Mesothelial cell of epicardium (in vitro differentiated cells): ENCODE results near the gene MTERF2. TPM values are rescaled to one million over a fixed set of nuclear protein-coding genes. Genes with fewer than 3 reads are reported as not detected.

Experiments
- DNase-seq, 2 experiments: peaks; one replicate each; pipeline ENCODE4 v3.0.0; 2021; ENCODE audit warnings: low spot score in 2 of 2; ENCODE audit not compliant: unreplicated experiment in 2 of 2
- H3K27ac Mint-ChIP-seq: 2 replicates; pipeline ENCODE4 v1.8.0; 2021; ENCODE audit warnings: mixed read lengths
- H3K27me3 Mint-ChIP-seq: 2 replicates; pipeline ENCODE4 v1.8.0; 2021; ENCODE audit warnings: low read depth, mixed read lengths
- H3K36me3 Mint-ChIP-seq: 2 replicates; pipeline ENCODE4 v1.8.0; 2021; ENCODE audit warnings: mixed read lengths
- H3K4me1 Mint-ChIP-seq: 2 replicates; pipeline ENCODE4 v1.8.0; 2021; ENCODE audit warnings: mixed read lengths
- H3K4me3 Mint-ChIP-seq: 2 replicates; pipeline ENCODE4 v1.8.0; 2021; ENCODE audit warnings: mild to moderate bottlenecking, moderate library complexity, mixed read lengths
- H3K9me3 Mint-ChIP-seq: 2 replicates; pipeline ENCODE4 v1.8.0; 2021; ENCODE audit warnings: mixed read lengths
- total RNA-seq: library from RNA; stranded (reverse); gene quantifications from 3 replicates; pipeline ENCODE4 v1.2.1, GENCODE V29; 2021
- TF ChIP-seq, protein P1 (sequence below): fragments of 200-600 bp; sonication (generic); IDR thresholded peaks from one replicate; pipeline ENCODE4 v1.5.0; 2021; ENCODE audit warnings: antibody characterized with exemption; ENCODE audit not compliant: unreplicated experiment

The MTERF2 gene
- total RNA-seq, 1 donor from 2014 or later = 24.5 TPM

DNA sequence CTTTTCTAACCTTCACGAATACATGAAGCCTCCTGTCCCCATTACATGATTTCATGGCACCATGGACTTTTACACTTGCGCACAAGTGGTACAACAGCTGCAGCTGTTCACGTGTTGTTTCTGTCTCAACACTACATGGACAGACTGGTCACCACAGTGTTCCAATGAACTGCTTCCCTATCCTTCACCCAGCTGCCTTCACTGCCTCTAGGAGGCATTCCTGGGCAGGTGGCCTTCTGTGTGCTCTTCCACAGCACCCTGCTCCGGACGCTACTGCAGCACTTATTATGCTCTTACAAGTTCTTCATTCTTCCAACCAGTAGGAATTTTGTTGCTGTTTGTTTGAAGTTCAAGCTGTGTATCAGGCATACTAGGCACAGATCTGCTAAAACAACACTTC is 1.5 kb downstream of the MTERF2 start:
- no peaks in the 10 kb centered on the region for H3K27me3 Mint-ChIP-seq
- no peak for DNase-seq
- no peak overlapping the region for H3K27ac Mint-ChIP-seq
- H3K4me3 Mint-ChIP-seq = peak overlapping the region; percentile 92
- peaks cover 25% of the 10 kb centered on the region for H3K4me1 Mint-ChIP-seq
- no peaks in the 10 kb centered on the region for H3K9me3 Mint-ChIP-seq
- H3K36me3 Mint-ChIP-seq = peaks cover 18% of the 10 kb centered on the region
- TF ChIP-seq, protein P1, sequence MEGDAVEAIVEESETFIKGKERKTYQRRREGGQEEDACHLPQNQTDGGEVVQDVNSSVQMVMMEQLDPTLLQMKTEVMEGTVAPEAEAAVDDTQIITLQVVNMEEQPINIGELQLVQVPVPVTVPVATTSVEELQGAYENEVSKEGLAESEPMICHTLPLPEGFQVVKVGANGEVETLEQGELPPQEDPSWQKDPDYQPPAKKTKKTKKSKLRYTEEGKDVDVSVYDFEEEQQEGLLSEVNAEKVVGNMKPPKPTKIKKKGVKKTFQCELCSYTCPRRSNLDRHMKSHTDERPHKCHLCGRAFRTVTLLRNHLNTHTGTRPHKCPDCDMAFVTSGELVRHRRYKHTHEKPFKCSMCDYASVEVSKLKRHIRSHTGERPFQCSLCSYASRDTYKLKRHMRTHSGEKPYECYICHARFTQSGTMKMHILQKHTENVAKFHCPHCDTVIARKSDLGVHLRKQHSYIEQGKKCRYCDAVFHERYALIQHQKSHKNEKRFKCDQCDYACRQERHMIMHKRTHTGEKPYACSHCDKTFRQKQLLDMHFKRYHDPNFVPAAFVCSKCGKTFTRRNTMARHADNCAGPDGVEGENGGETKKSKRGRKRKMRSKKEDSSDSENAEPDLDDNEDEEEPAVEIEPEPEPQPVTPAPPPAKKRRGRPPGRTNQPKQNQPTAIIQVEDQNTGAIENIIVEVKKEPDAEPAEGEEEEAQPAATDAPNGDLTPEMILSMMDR = no peak

DNA sequence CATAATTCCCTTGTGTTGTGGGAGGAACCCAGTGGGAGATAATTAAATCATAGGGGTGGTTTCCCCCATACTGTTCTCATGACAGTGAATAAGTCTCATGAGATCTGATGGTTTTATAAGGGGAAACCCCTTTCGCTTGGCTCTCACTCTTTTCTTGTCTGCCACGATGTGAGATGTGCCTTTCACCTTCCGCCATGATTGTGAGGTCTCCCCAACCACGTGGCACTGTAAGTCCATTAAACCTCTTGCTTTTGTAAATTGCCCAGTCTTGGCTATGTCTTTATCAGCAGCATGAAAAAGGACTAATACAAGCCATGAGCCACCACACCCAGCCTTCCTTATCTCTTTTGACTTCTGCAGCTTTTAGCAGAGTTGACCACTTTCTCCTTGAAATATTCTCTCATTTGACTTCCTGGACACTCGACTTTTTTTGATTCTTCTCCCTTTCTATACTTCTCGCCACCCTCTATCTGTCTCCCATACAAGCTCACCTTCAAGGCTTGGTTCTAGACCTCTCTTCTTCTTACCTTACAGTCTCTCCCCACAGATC is 2.3 kb downstream of the MTERF2 start:
- H3K36me3 Mint-ChIP-seq = peaks cover 18% of the 10 kb centered on the region
- no peaks in the 10 kb centered on the region for H3K27me3 Mint-ChIP-seq
- no peaks in the 10 kb centered on the region for H3K9me3 Mint-ChIP-seq
- H3K4me1 Mint-ChIP-seq = peaks cover 25% of the 10 kb centered on the region
- no peak overlapping the region for H3K27ac Mint-ChIP-seq
- TF ChIP-seq, protein P1 = no peak
- H3K4me3 Mint-ChIP-seq = no peak overlapping the region
- DNase-seq = no peak

DNA sequence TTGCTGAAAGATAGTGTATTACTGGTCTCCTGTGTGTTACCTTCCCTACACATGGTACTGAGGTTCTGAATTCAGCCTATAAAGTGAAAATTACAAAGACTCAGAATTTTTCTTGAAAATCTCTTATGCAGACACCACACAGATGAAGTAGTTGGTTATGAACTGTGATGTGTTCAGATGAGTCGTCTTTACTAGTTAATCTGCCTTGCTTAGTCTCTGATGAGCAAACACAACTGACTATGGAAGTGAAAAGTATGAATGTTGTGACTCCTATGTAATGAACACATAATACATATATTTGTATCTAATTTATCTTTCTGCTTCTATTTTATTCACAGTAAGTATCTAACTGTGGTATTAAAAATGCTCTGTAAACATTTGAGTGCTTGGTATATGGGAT is 4.7 kb downstream of the MTERF2 start:
- H3K9me3 Mint-ChIP-seq = no peaks in the 10 kb centered on the region
- no peaks in the 10 kb centered on the region for H3K27me3 Mint-ChIP-seq
- TF ChIP-seq, protein P1 = no peak
- H3K27ac Mint-ChIP-seq = no peak overlapping the region
- H3K36me3 Mint-ChIP-seq = peaks cover 20% of the 10 kb centered on the region
- DNase-seq = no peak
- H3K4me3 Mint-ChIP-seq = no peak overlapping the region
- peaks cover 33% of the 10 kb centered on the region for H3K4me1 Mint-ChIP-seq

DNA sequence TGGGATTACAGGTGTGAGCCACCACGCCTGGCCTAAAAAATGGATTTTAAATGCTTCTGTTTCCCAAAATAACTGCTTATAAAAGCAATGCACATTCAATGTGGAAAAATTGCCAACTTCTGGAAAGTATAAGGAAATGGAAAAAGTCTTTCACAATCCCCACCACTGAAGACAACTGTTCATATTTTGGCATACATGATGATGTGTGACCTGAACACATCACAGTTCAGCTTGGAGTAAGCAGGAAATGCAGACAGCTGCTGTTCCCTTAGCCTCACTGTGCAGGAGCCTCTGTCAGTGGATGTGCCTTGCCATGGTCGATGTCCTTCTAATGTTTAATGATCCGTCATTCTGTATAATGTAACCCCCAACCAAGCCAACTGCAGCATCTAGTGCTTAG is 5.2 kb downstream of the MTERF2 start:
- H3K27me3 Mint-ChIP-seq = no peaks in the 10 kb centered on the region
- H3K9me3 Mint-ChIP-seq = no peaks in the 10 kb centered on the region
- no peak for DNase-seq
- H3K4me3 Mint-ChIP-seq = no peak overlapping the region
- no peak overlapping the region for H3K27ac Mint-ChIP-seq
- TF ChIP-seq, protein P1 = no peak
- peaks cover 33% of the 10 kb centered on the region for H3K4me1 Mint-ChIP-seq
- H3K36me3 Mint-ChIP-seq = peaks cover 20% of the 10 kb centered on the region

DNA sequence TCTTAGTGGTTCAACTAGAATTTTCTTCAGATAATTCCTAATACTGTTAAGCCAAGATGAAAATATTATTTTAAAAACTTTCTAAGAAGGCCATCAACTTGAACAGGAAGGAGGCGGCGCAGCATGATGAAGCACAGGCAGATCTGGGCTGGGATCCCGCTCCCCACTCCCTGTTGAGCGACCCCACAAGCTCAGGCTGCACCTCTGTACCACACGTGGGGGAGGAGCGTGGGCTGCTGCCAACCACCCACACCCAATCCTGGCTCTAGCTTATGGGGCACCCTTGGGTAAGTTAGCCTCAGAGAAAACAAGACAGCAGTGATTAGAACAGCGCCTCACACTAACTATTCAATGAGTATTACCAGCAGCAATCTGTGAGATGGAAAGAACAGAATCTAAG is 6.0 kb downstream of the MTERF2 start:
- Mint-ChIP-seq H3K9me3 (no peaks in the 10 kb centered on the region), H3K4me1 (peaks cover 25% of the 10 kb centered on the region), H3K4me3 (no peak overlapping the region), H3K27ac (no peak overlapping the region), H3K27me3 (no peaks in the 10 kb centered on the region), H3K36me3 (peaks cover 20% of the 10 kb centered on the region)
- TF ChIP-seq, protein P1 = no peak
- DNase-seq = no peak
